ENCODE results near the gene CAD.
"Not testable (repeated sequence)": the region's sequence is repeated elsewhere in the genome, so short reads cannot be mapped to it uniquely, and the experiment has no call there.

CAD gene

DNA sequence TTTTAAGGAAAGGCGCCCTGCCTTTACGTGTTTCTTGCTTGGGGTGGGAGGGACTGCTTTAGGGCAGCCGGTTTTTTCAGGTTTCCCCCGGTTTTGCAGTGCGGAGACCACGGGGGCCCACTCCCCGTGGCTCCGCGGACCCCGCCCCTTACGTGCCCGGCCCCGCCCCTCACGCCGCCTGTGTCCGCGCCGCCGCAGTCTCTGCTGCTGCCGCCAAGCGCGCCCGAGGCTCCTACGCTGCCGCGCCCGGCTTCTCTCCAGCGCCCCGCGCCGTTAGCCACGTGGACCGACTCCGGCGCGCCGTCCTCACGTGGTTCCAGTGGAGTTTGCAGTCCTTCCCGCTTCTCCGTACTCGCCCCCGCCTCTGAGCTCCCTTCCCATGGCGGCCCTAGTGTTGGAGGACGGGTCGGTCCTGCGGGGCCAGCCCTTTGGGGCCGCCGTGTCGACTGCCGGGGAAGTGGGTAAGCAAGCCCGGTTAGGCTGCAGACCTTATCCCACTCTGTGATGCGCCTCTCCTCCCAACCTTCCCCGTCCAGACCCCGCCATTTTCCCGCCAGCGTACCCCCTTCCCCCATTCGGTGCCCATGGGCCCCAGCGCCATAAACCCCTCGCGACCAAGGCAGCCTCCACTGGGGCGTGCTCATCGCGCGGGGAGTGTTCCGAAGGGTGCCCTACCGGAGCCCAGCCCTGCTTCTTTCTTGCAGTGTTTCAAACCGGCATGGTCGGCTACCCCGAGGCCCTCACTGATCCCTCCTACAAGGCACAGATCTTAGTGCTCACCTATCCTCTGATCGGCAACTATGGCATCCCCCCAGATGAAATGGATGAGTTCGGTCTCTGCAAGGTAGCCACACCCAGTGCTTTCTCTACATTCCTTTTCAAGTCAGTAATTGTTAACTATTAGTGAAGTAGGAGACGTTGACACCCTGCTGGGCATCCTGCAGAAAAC is at the start of gene CAD:
Gene CAD, plus strand, starts transcription at position 197 of the 949 bp plus-strand sequence. Its CDS starts 183 bp downstream, at position 380.
- peak within 1 kb of the TSS; percentile 83 to 86 for H3K4me3 ChIP-seq (ENCODE audit: low read length in 2 of 2)
- H3K9me3 ChIP-seq (ENCODE audit: control insufficient read depth in 2 of 2, low read length in 2 of 2): no peaks in the 10 kb centered on the region
- H3K36me3 ChIP-seq (ENCODE audit: control insufficient read depth in 2 of 2, insufficient read depth in 2 of 2, low read length in 2 of 2): peaks cover 7 to 10% of the 10 kb centered on the region in 2 donors
- peaks cover 23% of the 10 kb centered on the region for H3K4me1 ChIP-seq (ENCODE audit: control insufficient read depth, insufficient read depth, low read length)
- H3K27ac ChIP-seq (ENCODE audit: low read length): peak within 1 kb of the TSS; percentile 62
- H3K9ac ChIP-seq (ENCODE audit: low read length in 2 of 2): peak within 1 kb of the TSS; percentile 69 to 72
- no peaks in the 10 kb centered on the region for H3K27me3 ChIP-seq (ENCODE audit: control insufficient read depth in 1 of 2, insufficient read depth in 2 of 2, low read length in 2 of 2)

DNA sequence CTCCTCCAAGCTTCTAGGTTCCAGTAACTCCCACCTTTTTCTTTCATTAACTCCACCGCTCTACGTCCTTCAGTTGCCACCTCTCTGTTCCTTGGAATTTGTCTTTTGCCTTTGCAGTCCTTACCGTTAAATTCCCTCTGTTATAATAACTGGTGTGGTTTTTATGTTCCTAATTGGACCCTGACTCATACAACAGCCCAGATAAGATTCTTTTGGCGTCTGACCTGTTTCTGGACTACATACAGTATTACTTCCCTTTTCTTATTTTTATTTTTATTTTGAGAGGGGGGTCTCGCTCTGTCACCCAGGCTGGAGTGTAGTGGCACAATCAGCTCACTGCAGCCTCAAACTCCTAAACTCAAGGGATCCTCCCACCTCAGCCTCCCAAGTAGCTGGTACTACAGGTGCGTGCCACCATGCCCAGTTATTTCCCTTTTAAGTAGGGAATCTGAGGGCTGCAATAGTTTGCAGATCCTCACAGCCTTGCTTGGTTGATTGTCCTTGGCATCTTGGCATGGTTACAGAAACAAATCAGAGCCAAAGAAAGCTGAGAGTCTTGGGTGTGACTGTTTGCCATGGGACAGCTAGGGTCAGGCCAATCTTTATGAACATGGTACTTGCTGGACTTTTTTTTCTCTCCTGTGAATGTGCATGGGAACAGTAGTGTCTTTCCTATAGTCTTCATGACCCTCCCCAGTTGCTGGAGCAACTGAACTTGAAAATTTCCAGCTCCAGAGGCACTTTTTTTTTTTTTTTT is 46.4 kb upstream of the CAD start:
- H3K27ac ChIP-seq (ENCODE audit: low read length): no peak overlapping the region
- H3K4me1 ChIP-seq (ENCODE audit: control insufficient read depth, insufficient read depth, low read length): no peaks in the 10 kb centered on the region
- no peaks in the 10 kb centered on the region for H3K36me3 ChIP-seq (ENCODE audit: control insufficient read depth in 2 of 2, insufficient read depth in 2 of 2, low read length in 2 of 2)
- peaks cover 3 to 4% of the 10 kb centered on the region in 2 donors for H3K27me3 ChIP-seq (ENCODE audit: control insufficient read depth in 1 of 2, insufficient read depth in 2 of 2, low read length in 2 of 2)
- H3K9me3 ChIP-seq (ENCODE audit: control insufficient read depth in 2 of 2, low read length in 2 of 2): no peaks in the 10 kb centered on the region
- no peak overlapping the region for H3K9ac ChIP-seq (ENCODE audit: low read length in 2 of 2)
- no peak overlapping the region for H3K4me3 ChIP-seq (ENCODE audit: low read length in 2 of 2)

DNA sequence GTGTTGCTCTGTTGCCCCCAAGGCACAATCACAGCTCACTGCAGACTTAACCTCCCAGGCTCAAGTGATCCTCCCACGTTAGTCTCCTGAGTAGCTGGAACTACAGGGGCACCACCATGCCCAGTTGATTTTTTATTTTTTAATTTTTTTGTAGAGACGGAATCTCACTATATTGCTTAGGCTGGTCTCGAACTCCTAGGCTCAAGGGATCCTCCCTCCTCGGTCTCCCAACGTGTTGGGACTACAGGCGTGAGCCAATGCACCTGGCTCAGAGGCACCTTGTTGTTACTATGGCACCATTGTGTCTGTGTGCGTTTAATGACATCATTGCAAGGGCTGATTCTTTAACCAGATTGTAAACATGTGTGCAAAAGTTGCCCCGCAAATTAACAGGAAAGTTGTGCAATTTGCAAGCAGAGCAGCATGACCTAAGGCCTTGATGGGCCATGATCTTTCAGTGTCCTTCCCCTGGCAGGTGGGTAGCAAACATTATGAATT is 45.8 kb upstream of the CAD start:
- no peaks in the 10 kb centered on the region for H3K4me1 ChIP-seq (ENCODE audit: control insufficient read depth, insufficient read depth, low read length)
- H3K9me3 ChIP-seq (ENCODE audit: control insufficient read depth in 2 of 2, low read length in 2 of 2): no peaks in the 10 kb centered on the region
- no peak overlapping the region for H3K4me3 ChIP-seq (ENCODE audit: low read length in 2 of 2)
- no peak overlapping the region for H3K27ac ChIP-seq (ENCODE audit: low read length)
- H3K36me3 ChIP-seq (ENCODE audit: control insufficient read depth in 2 of 2, insufficient read depth in 2 of 2, low read length in 2 of 2): no peaks in the 10 kb centered on the region
- peaks cover 3 to 4% of the 10 kb centered on the region in 2 donors for H3K27me3 ChIP-seq (ENCODE audit: control insufficient read depth in 1 of 2, insufficient read depth in 2 of 2, low read length in 2 of 2)
- H3K9ac ChIP-seq (ENCODE audit: low read length in 2 of 2): no peak overlapping the region

DNA sequence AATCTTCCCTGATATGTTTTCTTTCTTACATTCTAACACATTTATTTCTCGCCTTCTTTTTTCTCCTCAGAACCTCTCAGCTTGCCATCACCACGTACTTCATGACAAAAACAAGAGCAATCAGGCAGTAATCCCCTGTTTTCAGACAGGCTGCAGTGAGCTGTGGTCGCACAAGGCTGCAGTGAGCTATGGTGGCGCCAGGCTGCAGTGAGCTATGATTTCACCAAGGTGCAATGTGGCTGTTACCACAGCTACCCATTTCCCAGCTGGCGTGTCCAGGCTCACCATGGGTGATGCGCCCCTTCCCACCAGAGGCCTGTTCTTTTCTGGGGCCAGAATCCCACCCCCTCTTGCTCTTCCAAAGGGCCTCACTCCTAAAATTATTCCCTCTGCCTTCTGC is 42.5 kb upstream of the CAD start:
- Histone ChIP-seq H3K9ac (ENCODE audit: low read length in 2 of 2) (no peak overlapping the region), H3K4me1 (ENCODE audit: control insufficient read depth, insufficient read depth, low read length) (no peaks in the 10 kb centered on the region), H3K36me3 (ENCODE audit: control insufficient read depth in 2 of 2, insufficient read depth in 2 of 2, low read length in 2 of 2) (no peaks in the 10 kb centered on the region), H3K27me3 (ENCODE audit: control insufficient read depth in 1 of 2, insufficient read depth in 2 of 2, low read length in 2 of 2) (peaks cover 7 to 8% of the 10 kb centered on the region in 2 donors), H3K4me3 (ENCODE audit: low read length in 2 of 2) (no peak overlapping the region), H3K27ac (ENCODE audit: low read length) (no peak overlapping the region), H3K9me3 (ENCODE audit: control insufficient read depth in 2 of 2, low read length in 2 of 2) (no peaks in the 10 kb centered on the region)

DNA sequence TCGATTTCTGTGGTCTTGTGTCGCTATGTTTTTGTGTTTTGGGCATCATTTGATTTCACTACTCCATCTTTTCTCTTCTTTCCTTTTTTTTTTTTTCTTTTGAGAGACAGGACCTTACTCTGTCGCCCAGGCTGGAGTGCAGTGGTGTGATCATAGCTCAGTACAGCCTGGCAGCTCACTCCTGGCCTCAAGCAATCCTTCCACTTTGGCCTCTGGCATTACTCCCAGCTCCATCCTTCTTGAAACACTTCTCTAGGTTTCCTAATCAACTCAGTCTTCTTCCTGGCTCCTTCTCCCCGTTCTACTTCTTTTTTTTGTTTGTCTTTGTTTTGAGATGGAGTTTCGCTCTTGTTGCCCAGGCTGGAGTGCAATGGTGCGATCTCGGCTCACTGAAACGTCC is 41.8 kb upstream of the CAD start:
- peaks cover 6 to 8% of the 10 kb centered on the region in 2 donors for H3K27me3 ChIP-seq (ENCODE audit: control insufficient read depth in 1 of 2, insufficient read depth in 2 of 2, low read length in 2 of 2)
- H3K9ac ChIP-seq (ENCODE audit: low read length in 2 of 2): no peak overlapping the region
- no peak overlapping the region for H3K4me3 ChIP-seq (ENCODE audit: low read length in 2 of 2)
- no peaks in the 10 kb centered on the region for H3K4me1 ChIP-seq (ENCODE audit: control insufficient read depth, insufficient read depth, low read length)
- no peak overlapping the region for H3K27ac ChIP-seq (ENCODE audit: low read length)
- no peaks in the 10 kb centered on the region for H3K36me3 ChIP-seq (ENCODE audit: control insufficient read depth in 2 of 2, insufficient read depth in 2 of 2, low read length in 2 of 2)
- H3K9me3 ChIP-seq (ENCODE audit: control insufficient read depth in 2 of 2, low read length in 2 of 2): no peaks in the 10 kb centered on the region

DNA sequence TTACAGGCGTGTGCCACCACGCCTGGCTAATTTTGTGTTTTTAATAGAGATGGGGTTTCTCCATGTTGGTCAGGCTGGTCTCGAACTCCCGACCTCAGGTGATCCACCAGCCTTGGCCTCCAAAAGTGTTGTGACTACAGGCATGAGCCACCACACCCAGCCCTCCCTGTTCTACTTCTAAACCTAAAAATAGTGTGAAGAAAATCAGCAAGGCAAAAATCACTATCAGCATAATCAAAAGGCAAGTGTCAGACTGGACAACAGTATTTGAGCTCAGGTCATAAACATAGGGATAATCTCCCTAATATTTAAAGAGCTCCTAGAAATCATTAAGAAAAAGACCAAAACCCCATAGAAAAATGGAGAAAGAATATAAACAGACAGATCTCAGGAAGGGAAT is 41.4 kb upstream of the CAD start:
- H3K9me3 ChIP-seq (ENCODE audit: control insufficient read depth in 2 of 2, low read length in 2 of 2); H3K4me3 ChIP-seq (ENCODE audit: low read length in 2 of 2); H3K4me1 ChIP-seq (ENCODE audit: control insufficient read depth, insufficient read depth, low read length); H3K27ac ChIP-seq (ENCODE audit: low read length); H3K27me3 ChIP-seq (ENCODE audit: control insufficient read depth in 1 of 2, insufficient read depth in 2 of 2, low read length in 2 of 2); H3K36me3 ChIP-seq (ENCODE audit: control insufficient read depth in 2 of 2, insufficient read depth in 2 of 2, low read length in 2 of 2); H3K9ac ChIP-seq (ENCODE audit: low read length in 2 of 2): not testable (repeated sequence)

DNA sequence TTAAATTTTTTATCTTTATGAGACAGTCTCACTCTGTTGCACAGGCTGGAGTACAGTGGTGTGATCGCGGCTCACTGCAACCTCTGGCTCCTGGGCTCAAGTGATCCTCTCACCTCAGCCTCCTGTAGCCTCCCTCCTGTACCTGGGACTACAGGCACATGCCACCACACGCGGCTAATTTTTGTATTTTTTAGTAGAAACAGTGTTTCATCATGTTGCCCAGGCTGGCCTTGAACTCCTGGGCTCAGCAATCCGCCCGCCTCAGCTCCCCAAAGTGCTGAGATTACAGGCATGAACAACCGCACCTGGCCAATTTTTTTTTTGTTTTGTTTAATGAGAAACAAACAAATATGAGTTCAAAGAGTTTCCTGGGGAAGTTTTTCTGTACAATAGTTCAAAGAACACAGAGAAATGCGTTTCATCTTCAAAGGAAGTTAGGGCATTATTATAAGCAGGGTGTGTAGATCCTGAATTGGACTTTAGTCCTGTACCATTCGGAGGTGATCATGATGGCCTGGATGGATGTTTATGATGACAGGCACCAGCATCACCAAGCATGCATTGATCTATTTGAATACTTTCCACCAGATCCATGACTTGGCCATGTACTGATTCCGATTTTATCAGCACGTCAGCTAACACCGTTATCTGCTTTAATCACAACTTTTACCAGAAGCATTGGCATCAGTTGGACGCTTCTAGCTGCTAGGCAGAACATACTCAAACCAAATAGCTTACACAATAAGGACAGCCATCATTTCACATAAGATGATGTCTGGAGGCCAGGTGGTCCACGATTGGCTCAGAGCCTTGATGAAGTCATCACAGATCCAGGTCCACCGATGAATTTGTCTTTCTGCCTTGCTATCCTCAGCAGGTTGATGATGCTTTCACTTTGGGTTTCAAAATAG is 39.5 kb upstream of the CAD start:
- no peak overlapping the region for H3K27ac ChIP-seq (ENCODE audit: low read length)
- no peaks in the 10 kb centered on the region for H3K36me3 ChIP-seq (ENCODE audit: control insufficient read depth in 2 of 2, insufficient read depth in 2 of 2, low read length in 2 of 2)
- H3K4me1 ChIP-seq (ENCODE audit: control insufficient read depth, insufficient read depth, low read length): no peaks in the 10 kb centered on the region
- H3K9me3 ChIP-seq (ENCODE audit: control insufficient read depth in 2 of 2, low read length in 2 of 2): no peaks in the 10 kb centered on the region
- H3K9ac ChIP-seq (ENCODE audit: low read length in 2 of 2): no peak overlapping the region
- H3K4me3 ChIP-seq (ENCODE audit: low read length in 2 of 2): no peak overlapping the region
- peaks cover 6 to 8% of the 10 kb centered on the region in 2 donors for H3K27me3 ChIP-seq (ENCODE audit: control insufficient read depth in 1 of 2, insufficient read depth in 2 of 2, low read length in 2 of 2)

DNA sequence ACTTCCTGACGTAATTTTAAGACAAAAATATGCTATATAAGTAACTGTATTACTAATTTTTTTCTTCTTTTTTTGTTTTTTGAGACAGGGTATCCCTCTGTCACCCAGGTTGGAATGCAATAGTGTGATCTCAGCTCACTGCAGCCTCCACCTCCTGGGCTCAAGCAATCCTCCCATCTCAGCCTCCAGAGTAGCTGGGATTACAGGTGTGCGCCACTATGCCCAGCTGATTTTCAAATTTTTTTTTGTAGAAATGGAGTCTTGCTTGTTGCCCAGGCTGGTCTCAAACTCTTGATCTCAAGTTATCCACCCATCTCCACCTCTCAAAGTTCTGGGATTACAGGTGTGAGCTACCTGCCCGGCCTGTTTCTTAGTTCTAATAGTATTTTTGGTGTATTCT is 38.7 kb upstream of the CAD start:
- Histone ChIP-seq H3K4me1 (ENCODE audit: control insufficient read depth, insufficient read depth, low read length) (no peaks in the 10 kb centered on the region), H3K9ac (ENCODE audit: low read length in 2 of 2) (no peak overlapping the region), H3K27me3 (ENCODE audit: control insufficient read depth in 1 of 2, insufficient read depth in 2 of 2, low read length in 2 of 2) (peaks cover 6% of the 10 kb centered on the region in 2 donors), H3K9me3 (ENCODE audit: control insufficient read depth in 2 of 2, low read length in 2 of 2) (no peaks in the 10 kb centered on the region), H3K4me3 (ENCODE audit: low read length in 2 of 2) (no peak overlapping the region), H3K27ac (ENCODE audit: low read length) (no peak overlapping the region), H3K36me3 (ENCODE audit: control insufficient read depth in 2 of 2, insufficient read depth in 2 of 2, low read length in 2 of 2) (no peaks in the 10 kb centered on the region)

DNA sequence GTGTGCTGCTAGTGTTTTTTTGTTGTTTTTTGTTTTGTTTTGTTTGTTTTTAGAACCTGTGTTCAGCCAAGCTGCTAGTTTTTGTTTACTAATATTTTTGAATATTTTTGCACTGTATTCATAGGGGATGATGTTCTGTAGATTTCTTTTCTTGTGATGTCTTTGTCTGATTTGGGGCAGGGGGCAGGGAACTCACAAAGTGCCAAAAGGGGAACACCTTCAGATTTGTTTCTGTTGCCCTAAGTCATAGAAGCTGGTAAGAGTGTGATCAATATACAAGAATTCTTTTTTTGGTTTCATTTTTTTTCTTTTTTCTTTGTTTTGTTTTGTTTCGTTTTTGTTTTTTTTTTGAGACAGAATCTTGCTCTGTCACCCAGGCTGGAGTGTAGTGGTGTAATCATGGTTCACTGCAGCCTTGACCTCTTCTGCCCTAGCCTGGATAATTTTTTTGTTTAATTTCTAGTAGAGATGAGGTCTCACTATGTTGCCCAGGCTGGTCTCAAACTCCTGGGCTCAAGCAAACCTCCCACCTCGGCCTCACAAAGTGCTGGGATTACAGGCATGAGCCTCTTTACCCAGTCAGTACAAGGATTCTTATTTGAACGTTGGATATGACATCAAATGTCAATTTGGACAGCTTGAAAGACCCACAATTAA is 37.7 kb upstream of the CAD start:
- H3K4me1 ChIP-seq (ENCODE audit: control insufficient read depth, insufficient read depth, low read length): no peaks in the 10 kb centered on the region
- no peaks in the 10 kb centered on the region for H3K36me3 ChIP-seq (ENCODE audit: control insufficient read depth in 2 of 2, insufficient read depth in 2 of 2, low read length in 2 of 2)
- H3K27ac ChIP-seq (ENCODE audit: low read length): no peak overlapping the region
- no peak overlapping the region for H3K4me3 ChIP-seq (ENCODE audit: low read length in 2 of 2)
- H3K9me3 ChIP-seq (ENCODE audit: control insufficient read depth in 2 of 2, low read length in 2 of 2): no peaks in the 10 kb centered on the region
- no peak overlapping the region for H3K9ac ChIP-seq (ENCODE audit: low read length in 2 of 2)
- H3K27me3 ChIP-seq (ENCODE audit: control insufficient read depth in 1 of 2, insufficient read depth in 2 of 2, low read length in 2 of 2): peaks cover 6% of the 10 kb centered on the region in 2 donors

DNA sequence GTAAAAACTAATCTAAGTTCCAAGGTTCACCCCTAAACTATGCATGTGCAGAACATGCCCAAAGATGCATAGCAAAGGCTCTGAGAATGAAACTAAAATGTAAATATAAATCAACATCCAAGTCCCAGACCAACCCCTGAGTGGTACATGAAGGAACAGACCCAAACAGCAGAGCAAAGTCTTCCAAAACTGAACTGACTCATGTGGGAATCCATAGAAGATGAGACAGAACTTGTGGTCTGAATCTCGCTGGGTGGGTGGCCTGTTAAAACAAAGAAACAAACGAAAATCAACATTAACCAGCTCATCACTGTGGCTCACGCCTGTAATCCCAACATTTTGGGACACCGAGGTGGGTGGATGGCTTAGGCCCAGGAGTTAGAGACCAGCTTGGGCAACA is 34.8 kb upstream of the CAD start:
- Histone ChIP-seq H3K9me3 (ENCODE audit: control insufficient read depth in 2 of 2, low read length in 2 of 2) (no peaks in the 10 kb centered on the region), H3K36me3 (ENCODE audit: control insufficient read depth in 2 of 2, insufficient read depth in 2 of 2, low read length in 2 of 2) (no peaks in the 10 kb centered on the region), H3K9ac (ENCODE audit: low read length in 2 of 2) (no peak overlapping the region), H3K4me1 (ENCODE audit: control insufficient read depth, insufficient read depth, low read length) (peaks cover 7% of the 10 kb centered on the region), H3K4me3 (ENCODE audit: low read length in 2 of 2) (no peak overlapping the region), H3K27ac (ENCODE audit: low read length) (no peak overlapping the region), H3K27me3 (ENCODE audit: control insufficient read depth in 1 of 2, insufficient read depth in 2 of 2, low read length in 2 of 2) (peaks cover 4 to 6% of the 10 kb centered on the region in 2 donors)

Data from stomach smooth muscle (tissue), 2 donors.